HFFc6 (cell line): ENCODE results near the gene TMEM14B. TPM values are rescaled to one million over a fixed set of nuclear protein-coding genes. Genes with fewer than 3 reads are reported as not detected.
A peak's percentile ranks its signal among the peaks of the same experiment; 100 is the strongest.

Experiments
- DNase-seq: peaks from one replicate; pipeline ENCODE4 v3.0.0-alpha.2; 2018
- H3K27ac Mint-ChIP-seq: 2 replicates; pipeline ENCODE4 v1.8.0; 2020; ENCODE audit warnings: mild to moderate bottlenecking, mixed read lengths
- H3K27me3 Mint-ChIP-seq: 2 replicates; pipeline ENCODE4 v1.8.0; 2021; ENCODE audit warnings: mild to moderate bottlenecking, moderate library complexity, mixed read lengths; ENCODE audit not compliant: insufficient read depth
- H3K36me3 Mint-ChIP-seq: 2 replicates; pipeline ENCODE4 v1.8.0; 2021; ENCODE audit warnings: low read depth, mixed read lengths
- H3K4me1 Mint-ChIP-seq: 2 replicates; pipeline ENCODE4 v1.8.0; 2020; ENCODE audit warnings: low read depth, mixed read lengths
- H3K4me3 Mint-ChIP-seq: 2 replicates; pipeline ENCODE4 v1.8.0; 2020; ENCODE audit warnings: mild to moderate bottlenecking, moderate library complexity, mixed read lengths
- H3K9me3 Mint-ChIP-seq: 2 replicates; pipeline ENCODE4 v1.8.0; 2020; ENCODE audit warnings: mild to moderate bottlenecking, mixed read lengths
- total RNA-seq, 6 experiments: library from RNA; stranded (reverse); fragmentation: NEBNext Ultra II Directional; extraction: Animal tissue kit (Norgen Biotek cat#: 25700); gene quantifications; 2 replicates in 1 of 6; 3 replicates in 5 of 6; pipeline ENCODE4 v1.2.3, GENCODE V29; 2021
- TF ChIP-seq, protein P1 (sequence below): fragments of 200-600 bp; sonication (generic); IDR thresholded peaks from 2 replicates; pipeline ENCODE4 v1.5.0; 2021; ENCODE audit warnings: antibody characterized with exemption, mild to moderate bottlenecking

Gene TMEM14B
- total RNA-seq, 6 experiments from 2014 or later = 82.7 to 113 (median 96.7) TPM

DNA sequence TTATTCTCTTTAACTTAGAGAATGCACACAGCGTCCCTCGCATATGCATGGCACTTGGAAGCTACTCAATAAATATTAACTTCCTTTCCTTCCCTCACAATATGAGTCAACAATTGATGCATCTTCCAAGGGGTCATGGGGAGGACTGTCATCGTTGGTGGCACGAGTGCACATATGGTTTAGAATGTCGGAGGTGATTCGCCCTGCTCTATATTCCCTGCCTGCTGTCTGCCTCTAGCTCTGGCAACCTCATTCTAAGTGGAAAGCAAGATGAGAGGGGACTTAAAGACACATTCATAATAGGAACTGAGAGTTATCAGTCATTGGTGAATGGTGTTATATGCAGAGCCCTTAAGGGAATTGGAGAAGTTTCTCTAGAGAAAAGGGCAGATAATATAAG is 46.1 kb downstream of the TMEM14B start:
- 0 out of 2 replicates have a peak, but pooled peaks cover 7% of the 10 kb centered on the region for H3K4me1 Mint-ChIP-seq
- TF ChIP-seq, protein P1, sequence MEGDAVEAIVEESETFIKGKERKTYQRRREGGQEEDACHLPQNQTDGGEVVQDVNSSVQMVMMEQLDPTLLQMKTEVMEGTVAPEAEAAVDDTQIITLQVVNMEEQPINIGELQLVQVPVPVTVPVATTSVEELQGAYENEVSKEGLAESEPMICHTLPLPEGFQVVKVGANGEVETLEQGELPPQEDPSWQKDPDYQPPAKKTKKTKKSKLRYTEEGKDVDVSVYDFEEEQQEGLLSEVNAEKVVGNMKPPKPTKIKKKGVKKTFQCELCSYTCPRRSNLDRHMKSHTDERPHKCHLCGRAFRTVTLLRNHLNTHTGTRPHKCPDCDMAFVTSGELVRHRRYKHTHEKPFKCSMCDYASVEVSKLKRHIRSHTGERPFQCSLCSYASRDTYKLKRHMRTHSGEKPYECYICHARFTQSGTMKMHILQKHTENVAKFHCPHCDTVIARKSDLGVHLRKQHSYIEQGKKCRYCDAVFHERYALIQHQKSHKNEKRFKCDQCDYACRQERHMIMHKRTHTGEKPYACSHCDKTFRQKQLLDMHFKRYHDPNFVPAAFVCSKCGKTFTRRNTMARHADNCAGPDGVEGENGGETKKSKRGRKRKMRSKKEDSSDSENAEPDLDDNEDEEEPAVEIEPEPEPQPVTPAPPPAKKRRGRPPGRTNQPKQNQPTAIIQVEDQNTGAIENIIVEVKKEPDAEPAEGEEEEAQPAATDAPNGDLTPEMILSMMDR = no peak
- H3K9me3 Mint-ChIP-seq = no peaks in the 10 kb centered on the region
- no peaks in the 10 kb centered on the region for H3K27me3 Mint-ChIP-seq
- H3K27ac Mint-ChIP-seq = no peak overlapping the region
- H3K36me3 Mint-ChIP-seq = no peaks in the 10 kb centered on the region
- H3K4me3 Mint-ChIP-seq = no peak overlapping the region
- no peak for DNase-seq

DNA sequence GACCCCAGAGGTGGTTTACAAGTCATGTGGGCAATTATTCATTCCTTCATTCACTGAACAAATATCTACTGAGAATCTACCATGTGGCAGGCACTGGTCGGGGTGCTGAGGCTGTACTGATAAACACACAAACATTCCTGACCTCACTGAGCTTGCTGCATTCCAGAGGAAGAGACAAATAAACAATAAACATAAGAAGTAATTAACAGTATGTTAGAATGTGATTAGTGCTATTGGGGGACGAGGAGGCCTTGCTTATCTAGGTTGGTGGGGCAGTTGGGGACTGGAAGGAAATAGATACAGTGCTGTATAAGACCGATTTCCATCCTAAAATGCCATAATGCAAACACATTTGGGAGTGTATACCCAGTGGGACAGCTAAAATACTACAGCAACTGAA is 46.6 kb downstream of the TMEM14B start:
- TF ChIP-seq, protein P1 = no peak
- no peak overlapping the region for H3K27ac Mint-ChIP-seq
- DNase-seq = no peak

DNA sequence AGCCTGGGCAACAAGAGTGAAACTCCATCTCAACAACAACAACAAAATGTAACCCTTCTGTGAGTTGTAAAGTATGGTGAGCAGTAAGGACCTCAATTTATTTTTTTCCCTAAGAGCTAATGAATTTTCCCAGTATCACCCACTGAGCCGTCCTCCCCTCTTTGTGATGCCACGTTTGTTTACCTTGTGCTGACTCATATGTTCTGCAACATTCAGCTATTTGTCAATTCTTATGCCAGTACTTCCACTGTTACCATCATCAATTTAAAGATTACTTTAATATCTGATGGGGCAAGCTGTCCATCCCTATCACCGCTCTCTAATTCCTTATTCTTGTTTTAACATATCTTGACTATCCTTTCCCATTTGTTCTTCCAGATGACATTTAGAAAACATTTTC is 53.2 kb downstream of the TMEM14B start:
- Mint-ChIP-seq H3K9me3 (no peaks in the 10 kb centered on the region), H3K27me3 (no peaks in the 10 kb centered on the region), H3K27ac (no peak overlapping the region), H3K4me1 (peaks cover 6% of the 10 kb centered on the region), H3K4me3 (no peak overlapping the region), H3K36me3 (no peaks in the 10 kb centered on the region)
- peak; percentile 11 for DNase-seq
- TF ChIP-seq, protein P1 = no peak

More for the DNA sequence above, 46.6 kb downstream of the TMEM14B start:
- no peaks in the 10 kb centered on the region for H3K36me3 Mint-ChIP-seq
- H3K4me3 Mint-ChIP-seq = no peak overlapping the region
- H3K9me3 Mint-ChIP-seq = no peaks in the 10 kb centered on the region
- H3K4me1 Mint-ChIP-seq = 0 out of 2 replicates have a peak, but pooled peaks cover 7% of the 10 kb centered on the region
- no peaks in the 10 kb centered on the region for H3K27me3 Mint-ChIP-seq

DNA sequence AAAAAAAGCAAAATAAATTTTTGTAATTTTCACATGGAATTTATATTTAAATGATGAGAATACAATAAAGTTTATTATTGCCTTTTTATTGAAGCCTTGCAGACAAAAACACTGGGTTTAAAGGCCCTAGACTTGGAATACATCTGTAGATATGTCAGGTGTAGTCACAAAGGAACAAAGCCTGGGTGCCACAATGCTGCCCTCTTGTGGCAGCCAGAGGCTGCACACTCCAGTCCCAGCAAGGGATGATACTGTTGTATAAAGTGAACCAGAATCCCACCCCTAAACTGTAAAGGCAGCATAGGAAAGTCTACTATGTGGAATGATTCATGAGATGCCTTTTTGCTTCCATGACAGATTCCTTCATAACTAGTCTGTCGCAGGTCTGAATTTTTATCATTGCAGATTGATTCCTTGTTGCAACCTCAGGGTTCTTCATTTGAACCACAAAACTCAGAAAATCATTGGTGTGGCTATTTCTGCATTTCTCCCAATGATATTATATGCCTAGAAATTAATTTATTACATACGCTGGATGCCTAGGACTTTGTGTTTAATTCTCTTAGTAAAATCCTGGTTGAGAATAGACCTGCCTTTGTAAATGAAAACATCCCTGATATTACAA is 53.7 kb downstream of the TMEM14B start:
- TF ChIP-seq, protein P1 = peak; percentile 99
- Mint-ChIP-seq H3K27me3 (no peaks in the 10 kb centered on the region), H3K9me3 (no peaks in the 10 kb centered on the region), H3K4me3 (no peak overlapping the region), H3K27ac (no peak overlapping the region), H3K4me1 (peaks cover 6% of the 10 kb centered on the region), H3K36me3 (no peaks in the 10 kb centered on the region)
- DNase-seq = peak; percentile 44

Other genes with a start within 250 kb of the TMEM14B start
- gene GCNT2, start 226.5 kb upstream of the TMEM14B start, total RNA-seq = 1 to 10 TPM in 4 of 6 experiments, under 1 TPM in 2; 0.14 to 7.1 (median 5.7) TPM
- not detected for gene C6orf52, start 53.2 kb upstream of the TMEM14B start, total RNA-seq
- 10 to 100 TPM; 18.2 to 23.1 (median 19.4) TPM for gene PAK1IP1, start 52.8 kb upstream of the TMEM14B start, total RNA-seq
- 100 to 1,000 TPM; 140 to 158 (median 145) TPM for gene TMEM14C, start 24.7 kb upstream of the TMEM14B start, total RNA-seq
- gene MAK, start 90.7 kb downstream of the TMEM14B start, total RNA-seq = not detected
- gene GCM2, start 134.2 kb downstream of the TMEM14B start, total RNA-seq = not detected
- not detected for gene SYCP2L, start 139.2 kb downstream of the TMEM14B start, total RNA-seq